ENCODE results near the gene ZNF282.

The ZNF282 gene

DNA sequence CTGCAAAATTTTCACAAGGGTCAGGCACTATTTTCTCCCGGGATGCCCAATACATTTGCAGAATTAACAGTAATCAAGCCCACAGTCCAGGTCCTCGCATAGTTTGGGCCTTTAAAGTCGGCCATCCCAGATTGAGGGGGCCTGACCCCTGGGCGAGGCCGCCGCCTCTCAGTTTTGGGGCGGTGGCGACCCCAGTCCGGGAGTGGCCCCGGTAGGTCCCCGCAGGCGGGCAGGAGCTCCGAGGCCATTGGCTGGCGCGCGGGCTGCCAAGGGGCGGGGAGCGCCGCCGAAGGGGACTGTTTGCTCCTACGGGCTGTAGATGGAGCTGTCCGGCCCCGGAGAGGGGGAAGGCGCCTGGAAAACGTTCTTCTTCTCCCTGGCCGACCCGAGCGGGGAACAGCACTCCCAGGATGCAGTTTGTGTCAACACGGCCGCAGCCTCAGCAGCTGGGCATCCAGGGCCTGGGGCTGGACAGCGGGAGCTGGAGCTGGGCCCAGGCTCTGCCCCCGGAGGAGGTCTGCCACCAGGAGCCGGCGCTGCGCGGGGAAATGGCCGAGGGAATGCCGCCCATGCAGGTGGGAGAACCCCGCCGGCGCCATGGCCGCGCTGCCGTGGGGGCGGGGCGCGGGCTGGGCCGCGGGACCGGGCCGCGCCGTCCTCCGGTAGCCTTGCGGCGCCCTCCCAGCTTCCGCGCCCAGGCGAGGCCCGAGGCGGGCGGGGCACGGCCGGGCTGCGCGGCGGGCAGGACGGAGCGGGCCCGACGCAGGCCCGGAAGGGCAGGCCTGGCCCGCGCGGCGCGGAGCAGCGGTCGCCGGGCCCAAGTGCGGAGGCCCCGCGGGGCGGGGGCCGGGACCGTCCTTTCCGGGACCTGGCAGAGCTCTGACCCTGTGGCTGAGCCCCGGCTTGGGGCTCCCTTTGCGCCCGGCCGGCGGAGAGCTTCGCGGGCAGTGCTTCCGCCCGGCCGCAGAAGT is at the start of gene ZNF282:
Gene ZNF282, plus strand, starts transcription at position 367 of the 971 bp plus-strand sequence. Its CDS starts 44 bp downstream, at position 411.
- DNase-seq, result peak in 55 of 56 donors; percentile 33 to 91 (median 79)

- peak in 54 of 56 donors; percentile 19 to 87 (median 72) for DNase-seq
These were observed 48.1 kb upstream of the ZNF282 start, which contains the start of gene ZNF398 for GRCh38 chr7:149147072-149147751. ZNF398 (plus strand) TSS chr7:149147453; CDS start chr7:149147743, 290 bp downstream.

DNA sequence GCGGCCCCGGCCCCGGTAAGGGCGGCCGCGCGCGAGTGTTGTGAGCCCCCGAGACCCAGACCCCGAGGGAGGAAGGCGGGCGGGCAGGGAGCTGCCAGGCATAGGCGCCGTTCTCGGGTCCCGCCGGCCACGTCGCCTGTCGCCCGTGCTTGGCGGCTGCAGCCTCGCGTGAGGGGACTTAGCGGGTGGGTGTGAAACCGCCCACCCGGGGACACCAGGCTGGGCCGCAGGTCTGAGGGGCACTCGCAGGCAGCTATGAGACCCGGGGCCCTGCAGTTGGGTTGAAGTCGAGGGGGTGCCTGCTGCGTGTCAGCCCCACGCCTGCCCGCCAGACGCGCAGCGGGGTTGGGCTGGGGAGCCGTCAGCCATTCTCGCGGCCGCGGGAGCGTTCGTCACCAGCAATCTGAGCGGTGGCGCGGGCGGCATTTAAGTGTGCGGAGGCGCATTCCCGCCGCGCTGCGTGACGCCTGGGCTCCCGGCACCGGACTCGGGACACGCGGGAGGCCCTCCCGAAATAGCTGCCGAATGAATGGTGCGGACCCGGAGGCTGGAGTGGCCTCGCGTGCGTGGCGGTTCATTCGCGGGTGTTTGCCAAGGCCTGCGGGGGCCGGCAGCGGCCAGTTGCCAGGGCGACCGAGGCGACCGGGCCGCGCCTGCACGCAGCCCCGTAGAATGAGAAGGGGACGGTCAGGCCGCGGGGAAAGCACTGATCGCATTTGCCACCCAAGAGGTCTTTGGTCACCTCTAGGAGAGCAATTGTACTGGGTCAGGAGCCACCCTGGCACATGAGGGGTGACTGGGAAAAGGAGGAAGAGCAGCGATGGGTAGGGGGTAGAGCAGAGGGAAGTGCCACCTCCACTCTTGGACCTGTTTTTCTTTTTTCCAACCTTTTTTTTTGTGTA is 47.3 kb upstream of the ZNF282 start:
- DNase-seq, result peak in 47 of 56 donors; percentile 11 to 73 (median 50)

DNA sequence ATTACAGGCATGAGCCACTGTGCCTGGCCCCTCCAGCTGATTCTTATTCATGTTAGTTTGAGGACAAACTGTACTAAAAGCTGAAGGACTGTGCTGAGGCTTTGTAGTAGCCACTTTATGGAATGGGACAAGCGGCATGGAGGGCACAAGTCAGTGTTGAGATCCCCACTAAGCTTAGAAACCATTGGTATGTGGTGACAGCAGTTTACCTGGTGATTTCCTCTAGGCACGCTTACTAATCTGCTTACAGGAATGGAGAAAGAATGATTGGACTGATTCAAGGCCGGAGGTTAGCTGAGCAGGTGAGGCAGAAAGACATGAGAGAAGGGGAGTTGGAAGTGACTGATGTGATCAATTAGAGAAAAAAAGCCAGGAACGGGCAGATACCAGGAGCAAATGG is 44.4 kb upstream of the ZNF282 start:
- DNase-seq, result no peak

DNA sequence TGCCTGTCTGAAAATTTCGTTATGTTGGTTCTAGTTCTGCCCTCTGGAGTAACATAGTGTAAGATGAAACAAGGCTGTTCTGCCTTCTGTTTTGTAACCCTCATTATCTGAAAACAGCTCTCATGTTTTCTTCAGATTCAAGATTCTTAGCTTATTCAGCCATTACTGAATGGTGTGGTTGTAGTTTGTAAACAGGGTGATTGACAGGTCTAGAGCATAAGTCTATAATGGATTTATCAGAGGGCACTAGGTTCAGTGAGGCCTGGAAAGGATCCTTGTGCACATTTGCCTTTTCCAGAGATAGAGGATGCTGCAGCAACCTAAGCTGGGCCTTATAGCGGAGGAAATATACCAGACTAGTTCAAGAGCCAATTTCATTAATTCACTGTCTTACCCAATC is 42.0 kb upstream of the ZNF282 start:
- no peak for DNase-seq

DNA sequence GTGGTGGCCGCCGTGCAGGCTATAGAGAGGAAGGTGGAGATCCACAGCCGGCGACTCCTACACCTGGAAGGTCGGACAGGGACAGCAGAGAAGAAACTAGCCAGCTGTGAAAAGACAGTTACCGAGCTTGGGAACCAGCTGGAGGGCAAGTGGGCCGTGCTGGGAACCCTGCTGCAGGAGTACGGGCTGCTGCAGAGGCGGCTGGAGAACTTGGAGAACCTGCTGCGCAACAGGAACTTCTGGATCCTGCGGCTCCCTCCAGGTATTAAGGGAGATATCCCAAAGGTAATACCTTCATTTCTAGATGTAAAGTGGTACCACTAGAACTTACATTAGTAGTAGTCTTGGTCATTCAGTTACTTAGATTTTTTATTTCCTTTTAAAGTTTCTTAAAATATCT is 41.3 kb upstream of the ZNF282 start:
- no peak for DNase-seq

DNA sequence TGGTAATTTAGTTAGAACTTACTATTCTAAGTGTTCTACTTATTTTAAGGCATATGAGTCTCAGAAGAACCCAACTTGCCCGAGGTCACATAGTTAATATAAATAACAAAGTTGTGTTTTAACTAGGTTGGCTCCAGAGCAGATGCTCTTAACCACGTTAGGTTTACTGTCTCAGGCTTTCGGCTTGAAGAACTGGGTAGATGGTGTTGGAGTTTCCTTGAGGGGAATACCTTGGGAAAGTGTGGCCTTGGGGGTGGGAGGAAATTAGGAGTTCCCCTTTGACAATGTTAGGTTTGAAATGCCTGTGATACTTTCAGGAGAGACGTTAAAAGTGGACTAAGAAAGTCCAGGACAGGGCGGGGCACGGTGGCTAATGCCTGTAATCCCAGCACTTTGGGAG is 38.4 kb upstream of the ZNF282 start:
- no peak for DNase-seq

- no peak for DNase-seq
These were observed 34.0 kb upstream of the ZNF282 start for GRCh38 chr7:149161241-149161848.

- no peak for DNase-seq
These were observed 29.2 kb upstream of the ZNF282 start for GRCh38 chr7:149166142-149166541.

DNA sequence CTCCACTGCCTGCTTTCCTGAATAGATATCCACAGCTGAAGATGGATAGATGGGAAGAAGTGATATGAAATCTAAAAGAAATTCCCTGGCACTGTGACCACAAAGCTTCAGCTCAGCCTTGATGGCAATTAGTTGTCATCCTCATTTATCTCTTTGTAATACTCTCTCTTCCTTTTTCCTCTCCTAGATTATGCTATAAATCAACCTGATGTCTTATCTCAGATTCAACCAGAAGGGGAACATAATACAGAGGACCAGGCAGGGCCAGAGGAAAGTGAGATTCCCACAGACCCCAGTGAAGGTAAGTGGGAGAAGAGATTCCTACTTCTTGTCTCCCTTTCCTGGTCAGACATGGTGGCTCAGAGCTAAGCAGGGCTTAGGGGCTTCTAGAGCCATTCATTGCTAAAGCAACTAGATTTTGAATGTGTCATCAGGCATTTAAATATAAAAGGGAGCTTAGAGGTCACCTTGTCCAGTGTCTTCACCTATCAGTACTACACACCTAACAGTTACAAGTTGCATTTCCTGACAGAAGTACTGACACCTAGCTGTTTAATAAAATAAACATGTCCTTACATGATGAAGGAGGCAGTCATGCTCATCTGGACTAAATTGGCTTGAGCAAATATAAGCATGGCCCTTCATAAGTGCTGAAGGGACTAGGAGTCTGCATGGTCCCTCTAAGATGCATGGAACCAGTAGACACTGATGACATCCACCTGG is 28.6 kb upstream of the ZNF282 start:
- DNase-seq, result no peak

DNA sequence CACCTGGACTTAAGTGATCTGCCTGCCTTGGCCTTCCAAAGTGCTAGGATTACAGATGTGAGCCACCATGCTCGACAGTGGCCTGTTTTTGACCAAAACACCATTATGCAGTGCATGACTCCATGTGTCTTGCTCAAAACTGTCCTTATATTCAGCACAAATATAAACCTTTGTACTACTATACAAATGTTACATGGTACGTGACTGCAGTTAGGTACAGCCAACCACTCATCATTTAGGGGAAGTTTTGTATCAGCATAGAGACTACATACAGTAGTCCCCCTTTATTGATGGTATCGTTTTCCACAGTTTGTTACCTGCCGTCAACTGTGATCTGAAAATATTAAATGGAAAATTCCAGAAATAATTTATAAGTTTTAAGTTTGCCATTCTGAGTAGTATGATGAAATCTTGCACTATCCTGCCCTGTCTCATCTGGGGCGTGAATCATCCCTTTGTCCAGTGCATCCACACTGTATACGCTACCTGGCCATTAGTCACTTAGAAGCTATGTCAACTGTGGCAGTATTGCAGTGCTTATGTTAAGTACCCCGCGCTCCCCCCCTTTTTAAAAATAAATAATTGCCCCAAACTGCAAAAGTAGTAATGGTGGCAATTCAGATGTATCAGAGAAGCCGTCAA is 23.3 kb upstream of the ZNF282 start:
- DNase-seq, result no peak

GRCh38 chr7:149172534-149172920 is 22.8 kb upstream of the ZNF282 start:
- DNase-seq, result no peak

GRCh38 chr7:149175150-149175549 is 20.2 kb upstream of the ZNF282 start:
- no peak for DNase-seq

GRCh38 chr7:149179241-149179640 is 16.1 kb upstream of the ZNF282 start:
- no peak for DNase-seq

- no peak for DNase-seq
These were observed 14.5 kb upstream of the ZNF282 start for GRCh38 chr7:149180722-149181449.

- no peak for DNase-seq
These were observed 13.9 kb upstream of the ZNF282 start for GRCh38 chr7:149181450-149181790.

DNA sequence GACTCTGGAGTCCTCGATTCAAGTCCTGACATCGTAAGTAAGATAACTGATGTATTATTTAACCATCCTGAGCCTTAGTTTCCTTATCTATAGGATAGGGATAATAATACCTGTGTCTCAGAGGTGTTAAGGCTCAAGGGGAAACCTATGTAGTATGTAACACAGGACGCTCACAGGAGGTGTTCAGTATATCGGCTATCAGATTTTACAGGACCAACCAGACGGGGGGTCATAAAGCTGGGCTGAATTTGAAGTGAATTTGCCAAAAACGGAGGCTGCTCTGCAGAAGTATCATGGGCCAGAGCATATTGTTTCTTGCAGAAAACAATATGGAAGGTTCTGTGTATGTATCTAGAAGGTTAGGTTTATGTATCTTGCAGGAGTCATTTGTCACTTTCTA is 11.1 kb upstream of the ZNF282 start:
- no peak for DNase-seq

GRCh38 chr7:149188213-149188612 is 7.1 kb upstream of the ZNF282 start:
- DNase-seq, result no peak

GRCh38 chr7:149188637-149189259 is 6.6 kb upstream of the ZNF282 start:
- no peak for DNase-seq
